DOHH2 (cell line): ENCODE measurements around the gene ZNF48.
A peak's percentile ranks its signal among the peaks of the same experiment; 100 is the strongest.

Source experiments
- H3F3A ChIP-seq: fragments of 200-600 bp; sonication (generic), shearing (Covaris generic); 2 replicates; pipeline ENCODE4 v1.6.0; 2016; ENCODE audit warnings: antibody characterized with exemption, mild to moderate bottlenecking; ENCODE audit not compliant: control insufficient read depth, insufficient read depth
- H3K27ac ChIP-seq: fragments of 200-600 bp; sonication (generic); 2 replicates; pipeline ENCODE4 v1.5.1; 2014; ENCODE audit warnings: low read depth, mild to moderate bottlenecking, low read length, moderate library complexity
- H3K27me3 ChIP-seq: fragments of 200-600 bp; sonication (generic); 2 replicates; pipeline ENCODE4 v1.6.1; 2014; ENCODE audit warnings: mild to moderate bottlenecking, low read length, mixed read lengths; ENCODE audit not compliant: control insufficient read depth
- H3K36me3 ChIP-seq: fragments of 200-600 bp; sonication (generic); 2 replicates; pipeline ENCODE4 v1.6.1; 2014; ENCODE audit warnings: mild to moderate bottlenecking, low read length, moderate library complexity, mixed read lengths; ENCODE audit not compliant: control insufficient read depth
- H3K4me1 ChIP-seq: fragments of 200-600 bp; sonication (generic); 2 replicates; pipeline ENCODE4 v1.6.1; 2014; ENCODE audit warnings: mild to moderate bottlenecking, low read length, mixed read lengths; ENCODE audit not compliant: control insufficient read depth
- H3K4me2 ChIP-seq: fragments of 200-600 bp; sonication (generic); 2 replicates; pipeline ENCODE4 v1.6.0; 2014; ENCODE audit warnings: mild to moderate bottlenecking, low read length, moderate library complexity
- H3K4me3 ChIP-seq: fragments of 200-600 bp; sonication (generic); 2 replicates; pipeline ENCODE4 v1.5.1; 2014; ENCODE audit warnings: mild to moderate bottlenecking, low read length, mixed read lengths
- H3K79me2 ChIP-seq: fragments of 200-600 bp; sonication (generic); 2 replicates; pipeline ENCODE4 v1.6.1; 2014; ENCODE audit warnings: mild to moderate bottlenecking, low read length, mixed read lengths; ENCODE audit not compliant: control insufficient read depth
- H3K9me2 ChIP-seq: fragments of 200-600 bp; sonication (generic); replicated peaks from 2 replicates; pipeline ENCODE4 v1.6.1; 2014; ENCODE audit warnings: mild to moderate bottlenecking, low read length, mixed read lengths; ENCODE audit not compliant: control insufficient read depth
- H3K9me3 ChIP-seq: fragments of 200-600 bp; sonication (generic); 2 replicates; pipeline ENCODE4 v1.6.1; 2014; ENCODE audit warnings: antibody characterized with exemption, low read length, mixed read lengths; ENCODE audit not compliant: control insufficient read depth, insufficient read depth
- H4K20me1 ChIP-seq: fragments of 200-600 bp; sonication (generic); 2 replicates; pipeline ENCODE4 v1.6.0; 2014; ENCODE audit warnings: low read depth, mild to moderate bottlenecking, antibody characterized with exemption, low read length, moderate library complexity; ENCODE audit not compliant: control insufficient read depth, insufficient read depth
- EZH2phosphoT487 ChIP-seq: fragments of 200-600 bp; sonication (generic); IDR thresholded peaks from 2 replicates; pipeline ENCODE4 v1.6.1; 2017; ENCODE audit warnings: borderline replicate concordance, mild to moderate bottlenecking, antibody characterized with exemption, low read length, moderate library complexity, mixed read lengths
- TF ChIP-seq, protein P1 (sequence below): fragments of 200-600 bp; sonication (generic); IDR thresholded peaks from one replicate; pipeline ENCODE4 v1.5.1; 2014; ENCODE audit warnings: antibody characterized with exemption, mild to moderate bottlenecking, low read depth, low read length; ENCODE audit not compliant: poor library complexity, severe bottlenecking

Gene ZNF48

DNA sequence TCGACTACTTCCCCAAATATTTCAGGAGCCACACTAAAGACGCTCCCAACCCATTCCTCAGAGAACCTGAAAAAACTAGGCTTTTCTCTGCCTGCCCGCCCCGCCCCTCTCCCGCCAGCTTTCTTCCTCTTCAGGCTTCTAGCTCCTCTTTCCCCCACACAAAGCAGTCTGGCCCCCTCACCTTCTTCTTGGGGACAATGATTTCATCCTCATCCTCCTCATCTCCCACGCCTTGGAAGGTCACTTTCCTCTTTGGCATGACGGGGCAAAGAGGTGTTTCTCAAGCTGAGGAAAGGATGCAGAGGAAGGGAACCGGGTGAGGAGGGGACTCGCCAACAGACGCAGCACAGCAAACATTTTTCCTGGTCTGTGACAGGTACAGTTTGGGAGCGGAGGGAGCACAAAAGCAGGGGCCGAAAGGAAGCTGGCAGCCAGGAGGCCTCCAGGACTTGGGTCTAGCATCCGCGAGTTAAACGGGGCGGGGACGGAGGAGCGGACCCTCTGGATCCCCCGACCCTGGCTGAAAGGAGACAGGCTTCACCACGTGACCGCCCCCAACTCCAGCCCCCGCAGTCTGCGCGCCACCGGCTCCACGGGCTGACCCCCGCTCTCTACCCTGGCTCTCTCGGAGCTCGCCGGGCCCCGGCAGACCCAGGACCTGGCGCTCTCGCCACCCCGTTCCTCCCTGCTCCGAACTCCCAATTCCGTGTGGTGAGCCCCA, 40.6 kb upstream of the ZNF48 start:
- no peak for TF ChIP-seq EZH2phosphoT487
- TF ChIP-seq, protein P1, sequence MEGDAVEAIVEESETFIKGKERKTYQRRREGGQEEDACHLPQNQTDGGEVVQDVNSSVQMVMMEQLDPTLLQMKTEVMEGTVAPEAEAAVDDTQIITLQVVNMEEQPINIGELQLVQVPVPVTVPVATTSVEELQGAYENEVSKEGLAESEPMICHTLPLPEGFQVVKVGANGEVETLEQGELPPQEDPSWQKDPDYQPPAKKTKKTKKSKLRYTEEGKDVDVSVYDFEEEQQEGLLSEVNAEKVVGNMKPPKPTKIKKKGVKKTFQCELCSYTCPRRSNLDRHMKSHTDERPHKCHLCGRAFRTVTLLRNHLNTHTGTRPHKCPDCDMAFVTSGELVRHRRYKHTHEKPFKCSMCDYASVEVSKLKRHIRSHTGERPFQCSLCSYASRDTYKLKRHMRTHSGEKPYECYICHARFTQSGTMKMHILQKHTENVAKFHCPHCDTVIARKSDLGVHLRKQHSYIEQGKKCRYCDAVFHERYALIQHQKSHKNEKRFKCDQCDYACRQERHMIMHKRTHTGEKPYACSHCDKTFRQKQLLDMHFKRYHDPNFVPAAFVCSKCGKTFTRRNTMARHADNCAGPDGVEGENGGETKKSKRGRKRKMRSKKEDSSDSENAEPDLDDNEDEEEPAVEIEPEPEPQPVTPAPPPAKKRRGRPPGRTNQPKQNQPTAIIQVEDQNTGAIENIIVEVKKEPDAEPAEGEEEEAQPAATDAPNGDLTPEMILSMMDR = no peak
- Histone ChIP-seq H3K4me1 (peaks cover 70% of the 10 kb centered on the region), H3K27me3 (no peaks in the 10 kb centered on the region), H3K9me3 (no peaks in the 10 kb centered on the region), H3K4me2 (peak overlapping the region; percentile 86), H3K27ac (peak overlapping the region; percentile 64), H3K9me2 (no peaks in the 10 kb centered on the region), H3F3A (peaks cover 24% of the 10 kb centered on the region), H3K79me2 (peaks cover 69% of the 10 kb centered on the region), H3K4me3 (peak overlapping the region; percentile 86), H4K20me1 (no peaks in the 10 kb centered on the region), H3K36me3 (peaks cover 85% of the 10 kb centered on the region)

DNA sequence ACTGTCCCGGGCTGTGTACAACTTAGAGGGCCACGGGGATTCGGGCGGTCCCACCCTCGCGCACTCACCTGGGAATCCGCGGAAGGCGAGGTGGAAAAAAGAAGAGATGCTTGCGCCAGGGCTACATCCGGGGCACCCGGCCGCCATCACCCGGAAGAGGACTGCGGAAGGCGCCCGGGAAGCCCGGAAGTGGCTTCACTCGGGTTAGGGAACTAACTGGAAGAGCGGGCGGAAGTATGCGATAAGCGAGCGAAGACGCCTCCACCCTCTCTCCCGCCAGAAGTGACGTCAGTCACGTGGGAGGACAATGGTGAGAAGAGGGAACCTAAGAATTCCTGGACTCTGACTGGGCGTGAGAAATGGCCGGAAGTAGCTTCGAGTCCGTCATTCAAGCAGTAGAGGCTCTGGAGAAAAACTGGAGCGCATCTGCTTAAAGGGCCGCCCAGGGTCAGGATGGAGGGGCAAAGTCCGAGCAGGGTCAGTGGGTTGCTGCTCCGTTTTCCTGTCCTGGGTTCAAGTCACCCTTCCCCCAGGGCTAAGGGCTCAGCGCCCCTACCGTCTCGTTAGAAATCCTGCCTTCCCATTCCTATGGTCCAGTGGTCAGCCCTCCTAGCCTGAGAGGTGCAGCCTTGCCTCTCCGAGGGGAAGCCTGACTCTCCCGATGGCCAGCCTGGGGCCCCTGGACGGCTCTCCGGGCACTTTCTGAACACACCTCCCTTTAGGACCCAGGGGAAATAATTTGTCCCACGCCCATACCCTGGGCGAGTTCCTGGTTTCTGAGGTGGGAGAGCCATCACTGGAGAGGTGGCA, 39.9 kb upstream of the ZNF48 start, which contains the start of gene CD2BP2:
CD2BP2 (minus strand) TSS at position 165 of the 810 bp plus-strand sequence. CDS start 627 bp downstream, outside the sequence.
- H3K27ac ChIP-seq = peak within 1 kb of the TSS; percentile 64
- H3K27me3 ChIP-seq = no peaks in the 10 kb centered on the region
- H3K4me1 ChIP-seq = peaks cover 63% of the 10 kb centered on the region
- H3K9me2 ChIP-seq = no peaks in the 10 kb centered on the region
- H3K4me3 ChIP-seq = peak within 1 kb of the TSS; percentile 86
- no peaks in the 10 kb centered on the region for H3K9me3 ChIP-seq
- TF ChIP-seq, protein P1 = no peak
- no peak for TF ChIP-seq EZH2phosphoT487
- H3K36me3 ChIP-seq = peaks cover 87% of the 10 kb centered on the region
- H3K4me2 ChIP-seq = peak within 1 kb of the TSS; percentile 86
- no peaks in the 10 kb centered on the region for H4K20me1 ChIP-seq
- H3K79me2 ChIP-seq = peaks cover 76% of the 10 kb centered on the region
- H3F3A ChIP-seq = peaks cover 17% of the 10 kb centered on the region

DNA sequence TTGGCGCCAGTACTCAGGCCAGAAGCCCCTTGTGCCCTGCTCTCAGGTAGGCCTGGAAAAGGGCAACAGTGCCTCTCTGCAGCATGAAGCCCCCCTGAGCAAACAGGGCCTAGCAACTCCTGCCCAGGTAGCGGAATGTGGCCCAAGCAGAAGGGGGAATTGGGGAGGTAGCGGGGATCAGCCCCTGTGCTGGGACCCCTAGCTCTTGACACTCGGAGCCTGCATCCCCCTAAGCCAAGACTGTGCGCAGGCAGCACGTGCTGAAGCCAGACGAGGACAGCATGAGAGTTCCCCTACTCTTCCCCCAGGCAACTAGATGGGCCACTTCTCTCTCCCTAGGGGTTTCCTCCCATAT, 39.3 kb upstream of the ZNF48 start:
- Histone ChIP-seq H3K4me3 (peak overlapping the region; percentile 86), H3K27me3 (no peaks in the 10 kb centered on the region), H3K9me3 (no peaks in the 10 kb centered on the region), H3K79me2 (peaks cover 81% of the 10 kb centered on the region), H3K4me2 (peak overlapping the region; percentile 86), H3F3A (peaks cover 11% of the 10 kb centered on the region), H3K9me2 (no peaks in the 10 kb centered on the region), H3K36me3 (peaks cover 84% of the 10 kb centered on the region), H4K20me1 (no peaks in the 10 kb centered on the region), H3K4me1 (peaks cover 57% of the 10 kb centered on the region), H3K27ac (peak overlapping the region; percentile 46)
- TF ChIP-seq, protein P1 = no peak
- no peak for TF ChIP-seq EZH2phosphoT487
